Measurements from ENCODE around the gene ANXA11.

GRCh38 chr10:80137031-80137862 lies 68.1 kb downstream of the ANXA11 start:
- TF ChIP-seq CTCF (IDR thresholded peaks at IDR 0.05) (no peak), EP300 (IDR thresholded peaks at IDR 0.05) (no peak), POLR2A (IDR thresholded peaks at IDR 0.05; ENCODE audit: low read depth) (no peak), POLR2AphosphoS5 (IDR thresholded peaks at IDR 0.05) (peak; percentile 44 to 51)

All from esophagus muscularis mucosa (tissue), 4 donors.